ENCODE results near the gene TCF7L2.

Gene TCF7L2

GRCh38 chr10:113148901-113149300, 198.9 kb downstream of the TCF7L2 start:
- DNase-seq (ENCODE audit: low read depth), result no peak

DNA sequence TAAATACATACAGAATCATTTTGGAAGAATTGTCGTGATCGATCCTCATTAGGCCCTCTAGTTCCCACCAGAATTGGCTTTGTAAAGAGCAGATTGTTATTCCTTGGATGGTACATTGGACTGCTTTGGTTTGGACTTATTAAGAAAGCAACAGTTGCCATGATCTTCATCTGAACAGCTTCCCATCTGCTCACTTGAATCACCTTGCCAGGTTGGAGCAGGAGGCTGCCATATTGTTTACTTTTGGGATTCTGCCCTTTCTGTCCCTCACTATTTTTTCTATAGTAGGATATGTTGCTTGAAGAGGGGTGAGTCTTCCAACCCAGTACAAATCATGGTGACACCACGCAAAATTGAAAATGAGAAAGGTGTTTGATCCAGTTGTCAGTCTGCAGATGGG, 199.6 kb downstream of the TCF7L2 start:
- no peak for DNase-seq (ENCODE audit: low read depth)

DNA sequence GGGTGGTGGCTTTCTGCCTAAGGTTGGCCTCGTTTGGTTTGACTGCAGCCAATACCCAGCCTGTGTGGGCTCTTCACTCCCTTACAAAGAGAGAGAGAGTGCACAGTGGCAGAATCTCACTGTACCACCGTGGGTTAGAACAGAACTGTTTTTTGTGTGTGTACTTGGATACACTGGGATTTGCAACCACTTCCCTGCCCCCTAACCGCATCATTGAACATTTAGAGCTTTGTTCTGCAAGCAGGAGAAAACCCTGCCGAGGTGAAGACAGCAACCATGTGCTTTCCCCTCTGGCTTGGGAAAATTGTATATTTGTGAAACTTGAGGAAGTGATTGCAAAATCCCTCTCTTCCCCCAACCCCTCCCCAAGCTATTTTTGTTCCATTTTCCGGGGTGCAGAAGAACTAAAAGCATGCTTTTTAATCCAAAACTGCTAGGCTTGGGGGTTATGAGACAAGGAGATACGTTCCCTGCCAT, 201.2 kb downstream of the TCF7L2 start:
- no peak for DNase-seq (ENCODE audit: low read depth)

GRCh38 chr10:113153493-113154102, 203.6 kb downstream of the TCF7L2 start:
- DNase-seq (ENCODE audit: low read depth), result no peak

DNA sequence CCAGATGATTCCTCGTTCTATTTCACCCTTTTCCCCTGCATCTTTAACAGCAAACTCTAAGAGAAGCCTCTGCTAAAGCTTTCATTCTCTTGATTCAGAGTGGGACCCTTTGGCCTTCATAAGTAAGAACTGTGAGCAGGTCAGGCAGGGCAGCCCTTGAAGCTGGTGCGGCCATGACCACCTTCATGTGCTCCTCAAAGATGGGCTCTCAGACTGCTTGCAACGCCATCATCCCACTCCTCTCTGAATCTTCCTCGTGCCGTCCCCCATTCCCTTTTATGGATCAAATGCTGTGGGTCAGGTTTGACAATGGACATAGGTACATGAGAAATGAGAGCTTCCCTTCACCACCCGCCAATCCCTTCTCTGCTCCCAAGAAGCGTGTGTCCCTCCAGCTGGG, 207.4 kb downstream of the TCF7L2 start:
- no peak for DNase-seq (ENCODE audit: low read depth)

- no peak for DNase-seq (ENCODE audit: low read depth)
Measured at GRCh38 chr10:113158183-113158582, 208.1 kb downstream of the TCF7L2 start.

GRCh38 chr10:113159563-113159962, 209.5 kb downstream of the TCF7L2 start:
- no peak for DNase-seq (ENCODE audit: low read depth)

DNA sequence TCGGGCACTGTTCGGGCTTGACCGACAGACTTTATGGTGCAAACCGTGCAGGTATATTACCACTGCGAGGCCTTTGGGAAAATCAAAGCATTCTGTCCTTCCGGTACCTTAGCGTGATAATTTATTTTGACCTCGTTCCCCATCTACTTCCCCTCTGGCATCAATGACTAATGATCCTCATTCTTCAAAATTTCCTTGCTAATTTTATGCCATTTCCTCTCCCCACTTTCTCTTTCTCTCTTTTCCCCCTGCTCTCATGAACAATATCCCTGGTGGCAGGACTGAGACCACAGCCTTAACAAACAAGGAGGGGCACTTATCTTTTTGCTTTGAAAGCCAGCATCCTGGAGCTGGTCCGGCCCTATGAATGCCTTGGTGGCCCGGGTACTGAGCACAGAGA, 210.6 kb downstream of the TCF7L2 start:
- no peak for DNase-seq (ENCODE audit: low read depth)

GRCh38 chr10:113161066-113161465, 211.0 kb downstream of the TCF7L2 start:
- DNase-seq (ENCODE audit: low read depth), result no peak

- DNase-seq (ENCODE audit: low read depth), result no peak
Measured at GRCh38 chr10:113162960-113163359, 212.9 kb downstream of the TCF7L2 start.

DNA sequence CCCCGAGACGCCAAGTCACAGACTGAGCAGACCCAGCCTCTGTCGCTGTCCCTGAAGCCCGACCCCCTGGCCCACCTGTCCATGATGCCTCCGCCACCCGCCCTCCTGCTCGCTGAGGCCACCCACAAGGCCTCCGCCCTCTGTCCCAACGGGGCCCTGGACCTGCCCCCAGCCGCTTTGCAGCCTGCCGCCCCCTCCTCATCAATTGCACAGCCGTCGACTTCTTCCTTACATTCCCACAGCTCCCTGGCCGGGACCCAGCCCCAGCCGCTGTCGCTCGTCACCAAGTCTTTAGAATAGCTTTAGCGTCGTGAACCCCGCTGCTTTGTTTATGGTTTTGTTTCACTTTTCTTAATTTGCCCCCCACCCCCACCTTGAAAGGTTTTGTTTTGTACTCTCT, 215.6 kb downstream of the TCF7L2 start:
- no peak for DNase-seq (ENCODE audit: low read depth)

DNA sequence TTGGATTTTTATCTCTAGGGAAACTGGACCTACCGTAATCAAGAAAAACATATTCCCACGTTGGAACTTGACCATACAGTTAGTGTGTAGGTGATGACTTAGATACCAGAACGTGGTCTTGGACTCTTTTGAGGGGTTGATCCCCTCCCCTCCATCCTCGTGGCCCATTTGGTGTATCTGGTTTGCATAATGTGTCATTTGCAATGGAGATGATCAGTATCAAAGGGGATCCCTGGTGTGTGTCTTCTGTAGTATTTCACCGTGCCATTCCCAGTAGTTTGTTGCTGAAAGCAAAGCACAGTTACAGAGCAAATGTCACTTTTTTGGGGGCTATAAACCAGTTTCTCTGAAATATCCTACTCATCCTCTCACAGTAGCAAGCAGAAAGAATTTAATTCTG, 217.7 kb downstream of the TCF7L2 start:
- DNase-seq (ENCODE audit: low read depth), result no peak

GRCh38 chr10:113168584-113168983, 218.5 kb downstream of the TCF7L2 start:
- DNase-seq (ENCODE audit: low read depth), result no peak

GRCh38 chr10:113169111-113169510, 219.1 kb downstream of the TCF7L2 start:
- DNase-seq (ENCODE audit: low read depth), result no peak

GRCh38 chr10:113169853-113170460, 219.9 kb downstream of the TCF7L2 start:
- no peak for DNase-seq (ENCODE audit: low read depth)

GRCh38 chr10:113171662-113172061, 221.6 kb downstream of the TCF7L2 start:
- no peak for DNase-seq (ENCODE audit: low read depth)

- no peak for DNase-seq (ENCODE audit: low read depth)
Measured at GRCh38 chr10:113175176-113175575, 225.1 kb downstream of the TCF7L2 start.

DNA sequence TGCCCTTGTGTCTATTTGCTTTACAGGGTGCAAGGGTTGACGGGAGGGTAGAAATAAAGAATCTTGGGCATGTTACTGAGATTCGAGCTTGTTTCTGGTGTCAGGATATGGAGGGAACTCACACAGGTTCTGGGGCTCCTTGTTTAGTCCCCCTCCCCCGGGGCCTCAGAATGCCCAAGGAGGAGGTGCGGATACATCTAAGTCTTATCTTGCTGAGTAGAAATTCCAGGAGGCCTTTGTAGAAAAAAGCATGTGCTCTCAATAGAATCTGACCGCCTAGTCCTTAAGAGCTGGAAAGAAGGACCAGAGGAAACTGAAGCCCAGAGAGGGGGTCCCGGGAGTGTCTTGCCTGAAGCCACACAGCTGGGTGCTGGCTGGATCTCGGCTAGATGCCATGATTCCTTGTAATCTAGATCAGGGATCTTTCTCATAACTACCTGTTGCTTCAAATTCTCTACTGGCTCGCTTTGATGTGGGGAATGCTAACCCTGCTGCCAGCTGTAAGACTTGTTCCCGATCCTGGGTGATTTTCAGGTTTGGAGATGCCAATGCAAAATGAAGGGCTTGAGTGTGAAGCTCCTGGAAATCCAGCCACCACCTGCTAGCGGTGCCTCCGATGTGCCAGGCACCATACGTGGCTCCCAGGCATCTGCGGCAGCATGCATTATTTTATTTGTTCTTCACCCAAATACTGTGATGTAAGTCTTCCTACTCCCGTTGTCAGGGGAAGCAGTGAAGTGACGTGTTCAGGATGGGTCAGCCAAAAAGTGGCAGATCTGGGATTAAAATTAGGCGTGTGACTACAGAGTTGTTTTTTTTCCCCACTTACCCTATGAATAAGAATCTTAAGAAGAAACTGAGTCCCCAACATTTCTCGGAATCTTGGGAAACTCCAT, 226.0 kb downstream of the TCF7L2 start:
- no peak for DNase-seq (ENCODE audit: low read depth)

GRCh38 chr10:113176652-113177155, 226.7 kb downstream of the TCF7L2 start:
- no peak for DNase-seq (ENCODE audit: low read depth)

DNA sequence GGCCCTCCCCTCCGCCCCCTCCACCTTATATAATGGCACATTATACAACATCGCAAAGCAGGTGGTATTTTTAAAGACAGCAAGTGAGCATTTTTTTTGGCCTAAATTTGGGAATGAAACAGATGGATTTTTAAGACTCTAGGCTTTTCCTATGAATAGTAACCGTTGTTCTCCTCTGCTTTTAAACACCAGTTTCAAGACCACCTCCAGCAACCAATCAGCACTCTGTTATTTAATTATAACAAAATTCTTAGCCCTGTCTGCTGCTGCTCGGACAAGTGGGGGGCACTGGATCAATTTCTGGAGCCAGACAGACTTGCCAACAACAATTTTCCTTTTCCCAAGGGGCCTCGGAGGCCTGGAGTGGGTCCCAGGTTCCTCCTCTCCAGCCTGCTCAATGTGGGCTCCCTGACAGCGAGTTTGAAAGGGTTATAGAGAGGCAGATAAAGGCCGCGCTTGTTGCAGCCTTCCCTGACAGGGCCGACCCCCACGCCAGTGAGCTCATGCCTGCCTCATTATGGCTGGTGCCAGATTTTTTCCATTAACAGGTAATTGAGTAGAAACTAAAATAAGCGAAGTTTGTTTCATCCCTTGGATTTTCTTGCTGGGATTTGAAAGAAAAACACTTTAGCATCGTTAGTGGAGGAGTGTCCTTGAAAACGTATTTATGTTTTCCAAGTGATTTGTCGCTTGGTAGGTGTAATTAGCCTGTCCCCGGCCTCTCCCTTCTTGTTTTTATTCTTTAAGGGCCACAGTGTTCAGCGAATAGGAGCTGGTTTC, 227.3 kb downstream of the TCF7L2 start:
- no peak for DNase-seq (ENCODE audit: low read depth)

- DNase-seq (ENCODE audit: low read depth), result no peak
Measured at GRCh38 chr10:113177936-113178335, 227.9 kb downstream of the TCF7L2 start.

- no peak for DNase-seq (ENCODE audit: low read depth)
Measured at GRCh38 chr10:113178771-113179170, 228.7 kb downstream of the TCF7L2 start.
